Psoas muscle (tissue), 8 donors: Measurements from ENCODE around the gene ITPRIP. TPM values are rescaled to one million over a fixed set of nuclear protein-coding genes. Genes with fewer than 3 reads are reported as not detected.

Experiments used
- ATAC-seq, 4 donors: fragments of 200-7000 bp; cut with Tn5 transposase; one replicate each; pipeline ENCODE4 v1.9.1; 2020; ENCODE audit warnings: moderate library complexity in 3 of 4, mild to moderate bottlenecking in 2 of 4
- DNase-seq, 2 donors: peaks; one replicate each; pipeline ENCODE4 v3.0.0-alpha.2; 2020
- H3K27ac ChIP-seq: fragments of 200-600 bp; one replicate; pipeline ENCODE4 v1.8.0; 2022
- H3K27me3 ChIP-seq, 3 donors: fragments of 200-600 bp in 1 of 3; one replicate each; pipeline versions ENCODE4 v1.6.1 to v1.8.0; 2013 to 2022; ENCODE audit warnings: low read length in 2 of 3, mild to moderate bottlenecking in 2 of 3, moderate library complexity in 1 of 3; ENCODE audit not compliant: insufficient read depth in 3 of 3
- H3K36me3 ChIP-seq, 2 donors: fragments of 200-600 bp in 1 of 2; one replicate each; pipeline versions ENCODE4 v1.6.1 to v1.8.0; 2013 to 2022; ENCODE audit warnings: low read depth in 1 of 2, mild to moderate bottlenecking in 1 of 2, moderate library complexity in 1 of 2; ENCODE audit not compliant: insufficient read depth in 1 of 2
- H3K4me1 ChIP-seq: fragments of 200-600 bp; one replicate; pipeline ENCODE4 v1.8.0; 2022
- H3K4me3 ChIP-seq: fragments of 200-600 bp; one replicate; pipeline ENCODE4 v1.8.0; 2022; ENCODE audit warnings: mild to moderate bottlenecking
- H3K9me3 ChIP-seq: fragments of 200-600 bp; one replicate; pipeline ENCODE4 v1.8.0; 2022
- CTCF ChIP-seq: fragments of 200-600 bp; IDR thresholded peaks from one replicate; pipeline ENCODE4 v1.8.0; 2022; ENCODE audit warnings: antibody characterized with exemption
- WGBS, 3 donors: extraction: QIAGEN DNeasy Blood & Tissue Kit; methylation state at CpG; one replicate each; pipeline versions ENCODE4 v1.1.6 to v1.1.7; 2013; 5-methylcytosine and 5-hydroxymethylcytosine counted together
- intact Hi-C, 2 donors: fragments of 100-400 bp; cut with DNase I; formaldehyde crosslinking; loops; one replicate each; pipeline versions ENCODE4 v1.11.0 to v1.14.2; 2022
- polyA plus RNA-seq, 3 donors: library from polyadenylated mRNA; stranded (reverse); fragments of 200-250 nt; gene quantifications; one replicate each; pipeline ENCODE4 v1.2.3, GENCODE V29; 2013
- total RNA-seq, 4 donors: library from RNA; stranded (reverse); fragmentation: NEBNext Ultra II Directional in 2 of 4; extraction: Animal tissue kit (Norgen Biotek cat#: 25700) in 2 of 4; gene quantifications; one replicate each; pipeline versions ENCODE4 v1.2.1 to v1.2.4, GENCODE V29; 2021 to 2023
- donor health status: healthy with polysubstance abuse.
- donor health status: DM: no; HTN: no; CAD: no; lungs with moderate emphysema.
- donor health status: Bipolar disorder and iron deficiency.
- donor health status: healthy.
- donor health status: DM: yes; HTN: yes; CAD: no.
- donor health status: DM: no; HTN: no; CAD: no.
- donor health status: DM: no; HTN: no; CAD: no.
- donor health status: DM: yes; HTN: yes; CAD: no.

ITPRIP gene
- total and polyA plus RNA-seq, 7 donors = 6.2 to 118 (median 9.7) TPM

- Histone ChIP-seq H3K36me3 (no peaks in the 10 kb centered on the region), H3K27me3 (no peaks in the 10 kb centered on the region), H3K27ac (no peak overlapping the region), H3K9me3 (no peaks in the 10 kb centered on the region), H3K4me1 (peaks cover 13% of the 10 kb centered on the region), H3K4me3 (no peak overlapping the region)
- no peak for TF ChIP-seq CTCF
- ATAC-seq = no peak
- intact Hi-C loops = no loop called here
- no peak for DNase-seq
Measured at GRCh38 chr10:104345515-104345914, 7.2 kb upstream of the ITPRIP start.

GRCh38 chr10:104344219-104344618 lies 6.0 kb upstream of the ITPRIP start:
- 41 to 73% (median 59%) methylated on average over 1 of the region's 1 CpG for WGBS, 3 donors
- no peak for DNase-seq
- intact Hi-C loops = no loop called here
- TF ChIP-seq CTCF = no peak
- Histone ChIP-seq H3K27me3 (no peaks in the 10 kb centered on the region), H3K4me1 (peaks cover 14% of the 10 kb centered on the region), H3K36me3 (no peaks in the 10 kb centered on the region), H3K4me3 (no peak overlapping the region), H3K27ac (no peak overlapping the region), H3K9me3 (no peaks in the 10 kb centered on the region)
- ATAC-seq = peak in 1 of 4 donors; percentile 56

GRCh38 chr10:104342941-104343411 lies 4.7 kb upstream of the ITPRIP start:
- intact Hi-C loops = no loop called here
- ATAC-seq (no peak), DNase-seq (no peak)
- TF ChIP-seq CTCF = no peak
- no peaks in the 10 kb centered on the region for H3K27me3 ChIP-seq
- WGBS, 3 donors = 14 to 30% (median 19%) methylated on average over 3 of the region's 3 CpGs
- H3K27ac ChIP-seq = peak overlapping the region; percentile 54
- H3K4me3 ChIP-seq = no peak overlapping the region
- no peaks in the 10 kb centered on the region for H3K9me3 ChIP-seq
- peaks cover 14% of the 10 kb centered on the region for H3K4me1 ChIP-seq
- no peaks in the 10 kb centered on the region for H3K36me3 ChIP-seq

GRCh38 chr10:104340641-104341040 lies 2.4 kb upstream of the ITPRIP start:
- WGBS, 3 donors = 62 to 70% (median 68%) methylated on average over 4 of the region's 4 CpGs
- intact Hi-C loops = no loop called here
- H3K27ac ChIP-seq = peak overlapping the region; percentile 97
- no peak for TF ChIP-seq CTCF
- DNase-seq = no peak
- H3K36me3 ChIP-seq = no peaks in the 10 kb centered on the region
- no peaks in the 10 kb centered on the region for H3K27me3 ChIP-seq
- H3K4me3 ChIP-seq = peak overlapping the region; percentile 89
- ATAC-seq = no peak
- H3K4me1 ChIP-seq = peaks cover 33% of the 10 kb centered on the region
- no peaks in the 10 kb centered on the region for H3K9me3 ChIP-seq

- Histone ChIP-seq H3K36me3 (peaks cover 0 to 1% of the 10 kb centered on the region in 2 donors), H3K27me3 (no peaks in the 10 kb centered on the region), H3K4me3 (peak overlapping the region; percentile 89), H3K4me1 (peaks cover 37% of the 10 kb centered on the region), H3K9me3 (no peaks in the 10 kb centered on the region), H3K27ac (peak overlapping the region; percentile 97)
- intact Hi-C loops = no loop called here
- TF ChIP-seq CTCF = no peak
- peak in 1 of 4 donors; percentile 10 for ATAC-seq
- DNase-seq = no peak
- 3 to 10% (median 7%) methylated on average over 4 of the region's 4 CpGs for WGBS, 3 donors
Measured at GRCh38 chr10:104340111-104340526, 1.9 kb upstream of the ITPRIP start.
